Osteocyte (in vitro differentiated cells): Measurements from ENCODE around the gene CEP70. TPM values are rescaled to one million over a fixed set of nuclear protein-coding genes. Genes with fewer than 3 reads are reported as not detected.
A peak's percentile ranks its signal among the peaks of the same experiment; 100 is the strongest.

Experiments used
- DNase-seq: peaks from one replicate; pipeline ENCODE4 v3.0.0; 2021; ENCODE audit warnings: mixed read lengths; ENCODE audit not compliant: unreplicated experiment; ENCODE audit errors: extremely low spot score
- H3K27ac Mint-ChIP-seq: one replicate; pipeline ENCODE4 v1.8.0; 2021; ENCODE audit warnings: mild to moderate bottlenecking, mixed read lengths; ENCODE audit not compliant: unreplicated experiment
- H3K27me3 Mint-ChIP-seq: one replicate; pipeline ENCODE4 v1.8.0; 2021; ENCODE audit warnings: mixed read lengths; ENCODE audit not compliant: unreplicated experiment
- H3K36me3 Mint-ChIP-seq: one replicate; pipeline ENCODE4 v1.8.0; 2021; ENCODE audit warnings: mixed read lengths; ENCODE audit not compliant: unreplicated experiment
- H3K4me1 Mint-ChIP-seq: one replicate; pipeline ENCODE4 v1.8.0; 2021; ENCODE audit warnings: mixed read lengths; ENCODE audit not compliant: unreplicated experiment
- H3K4me3 Mint-ChIP-seq: one replicate; pipeline ENCODE4 v1.8.0; 2021; ENCODE audit warnings: mild to moderate bottlenecking, moderate library complexity, mixed read lengths; ENCODE audit not compliant: unreplicated experiment
- H3K9me3 Mint-ChIP-seq: one replicate; pipeline ENCODE4 v1.8.0; 2021; ENCODE audit warnings: mixed read lengths; ENCODE audit not compliant: unreplicated experiment
- long read RNA-seq: library from polyadenylated mRNA; unstranded; transcript quantifications from one replicate; pipeline ENCODE4 v2.0.0, GENCODE V29; 2021
- total RNA-seq: library from RNA; stranded (reverse); gene quantifications from 2 replicates; pipeline ENCODE4 v1.2.1, GENCODE V29; 2021
- TF ChIP-seq, protein P1 (sequence below): fragments of 200-600 bp; sonication (generic); IDR thresholded peaks from 2 replicates; pipeline ENCODE4 v1.5.0; 2021; ENCODE audit warnings: antibody characterized with exemption, mild to moderate bottlenecking, moderate library complexity

The CEP70 gene, protein sequence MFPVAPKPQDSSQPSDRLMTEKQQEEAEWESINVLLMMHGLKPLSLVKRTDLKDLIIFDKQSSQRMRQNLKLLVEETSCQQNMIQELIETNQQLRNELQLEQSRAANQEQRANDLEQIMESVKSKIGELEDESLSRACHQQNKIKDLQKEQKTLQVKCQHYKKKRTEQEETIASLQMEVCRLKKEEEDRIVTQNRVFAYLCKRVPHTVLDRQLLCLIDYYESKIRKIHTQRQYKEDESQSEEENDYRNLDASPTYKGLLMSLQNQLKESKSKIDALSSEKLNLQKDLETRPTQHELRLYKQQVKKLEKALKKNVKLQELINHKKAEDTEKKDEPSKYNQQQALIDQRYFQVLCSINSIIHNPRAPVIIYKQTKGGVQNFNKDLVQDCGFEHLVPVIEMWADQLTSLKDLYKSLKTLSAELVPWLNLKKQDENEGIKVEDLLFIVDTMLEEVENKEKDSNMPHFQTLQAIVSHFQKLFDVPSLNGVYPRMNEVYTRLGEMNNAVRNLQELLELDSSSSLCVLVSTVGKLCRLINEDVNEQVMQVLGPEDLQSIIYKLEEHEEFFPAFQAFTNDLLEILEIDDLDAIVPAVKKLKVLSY
- total RNA-seq: 16.0 and 16.1 TPM in 2 replicates
- long read RNA-seq, transcript CEP70-201 (18 exons, 2,732 nt): major isoform, 26 of 87 reads
- long read RNA-seq, transcript CEP70-210 (16 exons, 2,037 nt): minor isoform, 5 of 87 reads
- long read RNA-seq, transcript CEP70-211 (18 exons, 1,993 nt): minor isoform, 12 of 87 reads
- long read RNA-seq, partial matches to known transcripts: 19 of 87 reads
- long read RNA-seq, other reads (novel, unspliced or antisense): 19 of 87 reads

DNA sequence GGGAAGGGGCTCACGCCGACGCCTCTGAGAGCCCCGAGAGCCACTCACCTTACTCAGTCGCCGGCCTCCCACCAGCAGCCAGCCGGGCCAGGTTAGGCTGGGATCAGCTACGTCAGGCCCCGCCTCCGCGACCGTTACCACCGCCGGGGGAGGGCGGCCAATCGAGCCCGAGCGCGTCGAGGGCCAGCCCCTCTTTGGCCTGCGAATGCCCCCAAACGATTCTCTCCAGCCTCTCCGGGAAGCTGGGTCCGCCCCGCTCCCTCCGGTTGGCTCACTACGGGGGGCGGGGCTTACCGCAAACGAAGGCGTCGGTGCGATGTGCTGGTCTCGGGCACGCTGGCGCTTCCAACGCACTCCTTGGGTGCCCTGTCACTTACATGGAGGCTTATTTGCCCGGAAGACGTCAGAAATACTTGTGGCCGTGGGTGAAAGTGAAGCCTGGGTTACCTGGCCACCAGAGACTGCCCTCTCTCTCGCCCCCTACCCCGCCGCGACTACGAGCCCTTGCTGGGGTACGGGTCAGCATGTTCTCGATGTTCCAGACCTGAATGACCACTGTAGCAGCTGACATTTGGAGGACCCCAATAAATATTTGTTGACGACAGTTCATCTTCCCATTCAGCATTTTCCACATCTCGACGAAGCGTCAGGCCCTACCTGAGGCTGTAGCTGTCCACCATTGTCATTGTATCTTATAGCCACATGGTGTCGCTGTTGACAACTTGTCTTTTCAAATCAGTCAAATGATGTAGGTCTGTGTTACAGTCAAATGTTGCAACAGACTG, at the start of gene CEP70:
CEP70 (minus strand) TSS at position 111 of the 785 bp plus-strand sequence. CDS start 21,333 bp downstream, outside the sequence.
- Mint-ChIP-seq H3K4me3 (peak within 1 kb of the TSS; percentile 94), H3K36me3 (no peaks in the 10 kb centered on the region), H3K9me3 (no peaks in the 10 kb centered on the region), H3K27ac (peak within 1 kb of the TSS; percentile 95), H3K27me3 (no peaks in the 10 kb centered on the region), H3K4me1 (peaks cover 5% of the 10 kb centered on the region)
- DNase-seq: peak; percentile 97
- TF ChIP-seq, protein P1, sequence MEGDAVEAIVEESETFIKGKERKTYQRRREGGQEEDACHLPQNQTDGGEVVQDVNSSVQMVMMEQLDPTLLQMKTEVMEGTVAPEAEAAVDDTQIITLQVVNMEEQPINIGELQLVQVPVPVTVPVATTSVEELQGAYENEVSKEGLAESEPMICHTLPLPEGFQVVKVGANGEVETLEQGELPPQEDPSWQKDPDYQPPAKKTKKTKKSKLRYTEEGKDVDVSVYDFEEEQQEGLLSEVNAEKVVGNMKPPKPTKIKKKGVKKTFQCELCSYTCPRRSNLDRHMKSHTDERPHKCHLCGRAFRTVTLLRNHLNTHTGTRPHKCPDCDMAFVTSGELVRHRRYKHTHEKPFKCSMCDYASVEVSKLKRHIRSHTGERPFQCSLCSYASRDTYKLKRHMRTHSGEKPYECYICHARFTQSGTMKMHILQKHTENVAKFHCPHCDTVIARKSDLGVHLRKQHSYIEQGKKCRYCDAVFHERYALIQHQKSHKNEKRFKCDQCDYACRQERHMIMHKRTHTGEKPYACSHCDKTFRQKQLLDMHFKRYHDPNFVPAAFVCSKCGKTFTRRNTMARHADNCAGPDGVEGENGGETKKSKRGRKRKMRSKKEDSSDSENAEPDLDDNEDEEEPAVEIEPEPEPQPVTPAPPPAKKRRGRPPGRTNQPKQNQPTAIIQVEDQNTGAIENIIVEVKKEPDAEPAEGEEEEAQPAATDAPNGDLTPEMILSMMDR: peak; percentile 93

DNA sequence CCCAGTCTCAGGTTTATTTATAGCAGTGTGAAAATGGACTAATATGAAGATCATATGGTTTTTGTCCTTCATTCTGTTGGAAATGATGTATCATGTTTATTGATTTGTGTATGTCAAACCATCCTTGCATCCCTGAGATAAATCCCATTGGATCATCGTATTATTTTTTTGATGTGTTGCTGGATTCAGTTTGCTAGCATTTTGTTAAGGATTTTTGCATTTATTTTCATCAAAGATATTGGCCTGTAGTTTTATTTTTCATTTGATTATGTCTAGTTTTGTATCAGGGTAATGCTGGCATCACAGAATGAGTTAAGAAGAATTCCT, 48.8 kb upstream of the CEP70 start:
- Mint-ChIP-seq H3K27ac (no peak overlapping the region), H3K27me3 (no peaks in the 10 kb centered on the region), H3K36me3 (peaks cover 22% of the 10 kb centered on the region), H3K4me3 (no peak overlapping the region), H3K9me3 (peaks cover 38% of the 10 kb centered on the region), H3K4me1 (peaks cover 5% of the 10 kb centered on the region)
- no peak for DNase-seq
- TF ChIP-seq, protein P1: no peak

DNA sequence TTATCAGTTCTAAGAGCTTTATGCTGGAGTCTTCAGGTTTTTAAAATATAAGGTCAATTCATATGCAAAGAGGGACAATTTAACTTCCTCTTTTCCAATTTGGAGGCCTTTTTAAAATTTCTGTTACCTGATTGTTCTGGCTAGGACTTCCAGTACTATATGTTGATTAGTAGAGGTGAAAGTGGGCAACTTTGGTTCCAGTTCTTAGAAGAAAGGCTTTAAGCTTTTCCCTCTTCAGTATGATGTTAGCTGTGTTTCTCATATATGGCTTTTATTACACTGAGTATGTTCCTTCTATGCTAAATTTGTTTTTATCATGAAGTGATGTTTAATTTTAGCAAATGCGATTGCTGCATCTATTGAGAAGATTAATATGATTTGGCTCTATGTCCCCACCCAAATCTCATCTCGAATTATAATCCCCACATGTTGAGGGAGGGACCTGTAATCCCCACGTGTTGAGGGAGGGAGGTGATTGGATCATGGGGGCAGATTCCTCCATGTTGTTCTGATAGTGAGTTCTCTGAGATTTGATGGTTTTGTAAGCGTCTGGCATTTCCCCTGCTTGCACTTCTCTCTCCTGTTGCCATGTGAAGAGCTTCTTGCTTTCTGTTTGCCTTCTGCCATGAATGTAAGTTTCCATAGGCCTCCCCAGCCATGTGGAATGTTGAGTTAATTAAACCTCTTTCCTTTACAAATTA, 48.3 kb upstream of the CEP70 start:
- H3K4me1 Mint-ChIP-seq: peaks cover 6% of the 10 kb centered on the region
- TF ChIP-seq, protein P1: no peak
- no peaks in the 10 kb centered on the region for H3K27me3 Mint-ChIP-seq
- H3K27ac Mint-ChIP-seq: no peak overlapping the region
- peaks cover 43% of the 10 kb centered on the region for H3K9me3 Mint-ChIP-seq
- no peak overlapping the region for H3K4me3 Mint-ChIP-seq
- peaks cover 19% of the 10 kb centered on the region for H3K36me3 Mint-ChIP-seq
- no peak for DNase-seq

DNA sequence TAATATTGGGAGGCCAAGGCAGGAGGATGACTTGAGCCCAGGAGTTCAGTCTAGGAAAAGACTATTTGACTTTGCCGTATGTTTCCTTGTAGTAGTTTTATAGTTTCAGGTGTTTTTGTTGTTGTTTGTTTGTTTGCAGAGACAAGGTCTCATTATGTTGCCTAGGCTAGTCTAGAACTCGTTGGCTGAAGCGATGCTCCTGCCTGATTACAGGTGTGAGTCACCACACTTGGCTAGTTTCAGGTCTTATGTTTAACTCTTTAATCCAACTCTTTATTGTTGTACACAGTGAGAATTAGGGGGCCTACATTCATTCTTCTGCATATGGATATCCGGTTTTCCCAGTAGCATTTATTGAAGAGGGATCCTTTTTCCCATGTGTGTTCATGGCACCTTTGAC, 46.5 kb upstream of the CEP70 start:
- Mint-ChIP-seq H3K27me3 (no peaks in the 10 kb centered on the region), H3K9me3 (peaks cover 33% of the 10 kb centered on the region), H3K4me3 (no peak overlapping the region), H3K4me1 (peaks cover 6% of the 10 kb centered on the region), H3K27ac (no peak overlapping the region), H3K36me3 (peaks cover 15% of the 10 kb centered on the region)
- TF ChIP-seq, protein P1: no peak
- DNase-seq: no peak
